MM.1S (cell line): ENCODE data around the gene TET1.
A peak's percentile ranks its signal among the peaks of the same experiment; 100 is the strongest.
"Not testable (repeated sequence)": the region's sequence is repeated elsewhere in the genome, so short reads cannot be mapped to it uniquely, and the experiment has no call there.

Experiments
- DNase-seq: peaks from one replicate; pipeline ENCODE4 v3.0.0-alpha.2; 2015
- H2AFZ ChIP-seq: fragments of 300-600 bp; sonication (generic); 2 replicates; pipeline ENCODE4 v1.6.0; 2016; ENCODE audit warnings: antibody characterized with exemption, low read length
- H3F3A ChIP-seq: fragments of 300-600 bp; sonication (generic); 2 replicates; pipeline ENCODE4 v1.6.1; 2016; ENCODE audit warnings: mild to moderate bottlenecking, antibody characterized with exemption, low read length, moderate library complexity, mixed read lengths; ENCODE audit not compliant: insufficient read depth
- H3K27ac ChIP-seq: fragments of 300-600 bp; sonication (generic); 2 replicates; pipeline ENCODE4 v1.5.1; 2016; ENCODE audit warnings: mild to moderate bottlenecking, low read length
- H3K27me3 ChIP-seq: fragments of 300-600 bp; sonication (generic); replicated peaks from 2 replicates; pipeline ENCODE4 v1.6.0; 2016; ENCODE audit warnings: low read length; ENCODE audit not compliant: insufficient read depth
- H3K36me3 ChIP-seq: fragments of 300-600 bp; sonication (generic); replicated peaks from 2 replicates; pipeline ENCODE4 v1.6.1; 2016; ENCODE audit warnings: mild to moderate bottlenecking, low read length, mixed read lengths; ENCODE audit not compliant: insufficient read depth
- H3K4me1 ChIP-seq: fragments of 300-600 bp; sonication (generic); 2 replicates; pipeline ENCODE4 v1.6.1; 2016; ENCODE audit warnings: low read length, mixed read lengths
- H3K4me2 ChIP-seq: fragments of 300-600 bp; sonication (generic); 2 replicates; pipeline ENCODE4 v1.6.0; 2016; ENCODE audit warnings: low read depth, low read length
- H3K4me3 ChIP-seq: fragments of 300-600 bp; sonication (generic); 2 replicates; pipeline ENCODE4 v1.5.1; 2016; ENCODE audit warnings: low read length, mixed read lengths
- H3K79me2 ChIP-seq: fragments of 300-600 bp; sonication (generic); 2 replicates; pipeline ENCODE4 v1.6.1; 2016; ENCODE audit warnings: mixed run types, low read length, mixed read lengths
- H3K9ac ChIP-seq: fragments of 300-600 bp; sonication (generic); 2 replicates; pipeline ENCODE4 v1.6.1; 2016; ENCODE audit warnings: low read length, mixed read lengths
- H3K9me2 ChIP-seq: fragments of 300-600 bp; sonication (generic); replicated peaks from 2 replicates; pipeline ENCODE4 v1.6.1; 2016; ENCODE audit warnings: mild to moderate bottlenecking, low read length, mixed read lengths; ENCODE audit not compliant: insufficient read depth
- H3K9me3 ChIP-seq: fragments of 300-600 bp; sonication (generic); replicated peaks from 2 replicates; pipeline ENCODE4 v1.6.1; 2016; ENCODE audit warnings: mild to moderate bottlenecking, low read length, mixed read lengths; ENCODE audit not compliant: insufficient read depth
- H4K20me1 ChIP-seq: fragments of 300-600 bp; sonication (generic); 2 replicates; pipeline ENCODE4 v1.6.1; 2016; ENCODE audit warnings: mild to moderate bottlenecking, low read length, moderate library complexity, mixed read lengths; ENCODE audit not compliant: insufficient read depth
- EZH2 ChIP-seq: fragments of 300-600 bp; sonication (generic); optimal IDR thresholded peaks from 2 replicates; pipeline ENCODE3; 2017; ENCODE audit warnings: low read depth, mild to moderate bottlenecking, antibody characterized with exemption, low read length, mixed read lengths
- EZH2phosphoT487 ChIP-seq: fragments of 300-600 bp; sonication (generic); IDR thresholded peaks from 2 replicates; pipeline ENCODE4 v1.6.1; 2018; ENCODE audit warnings: antibody characterized with exemption, low read length
- TF ChIP-seq, protein P1 (sequence below): fragments of 300-600 bp; sonication (generic); IDR thresholded peaks from 2 replicates; pipeline ENCODE4 v1.5.1; 2016; ENCODE audit warnings: antibody characterized with exemption, low read length, mixed read lengths

The TET1 gene

GRCh38 chr10:68628576-68629127 lies 68.5 kb downstream of the TET1 start:
- H3K9me2 ChIP-seq: no peaks in the 10 kb centered on the region
- peak overlapping the region; percentile 87 for H3K27ac ChIP-seq
- no peaks in the 10 kb centered on the region for H3K36me3 ChIP-seq
- H3K4me1 ChIP-seq: peaks cover 13% of the 10 kb centered on the region
- H3F3A ChIP-seq: peaks cover 42% of the 10 kb centered on the region
- no peak for TF ChIP-seq EZH2
- TF ChIP-seq EZH2phosphoT487: no peak
- TF ChIP-seq, protein P1, sequence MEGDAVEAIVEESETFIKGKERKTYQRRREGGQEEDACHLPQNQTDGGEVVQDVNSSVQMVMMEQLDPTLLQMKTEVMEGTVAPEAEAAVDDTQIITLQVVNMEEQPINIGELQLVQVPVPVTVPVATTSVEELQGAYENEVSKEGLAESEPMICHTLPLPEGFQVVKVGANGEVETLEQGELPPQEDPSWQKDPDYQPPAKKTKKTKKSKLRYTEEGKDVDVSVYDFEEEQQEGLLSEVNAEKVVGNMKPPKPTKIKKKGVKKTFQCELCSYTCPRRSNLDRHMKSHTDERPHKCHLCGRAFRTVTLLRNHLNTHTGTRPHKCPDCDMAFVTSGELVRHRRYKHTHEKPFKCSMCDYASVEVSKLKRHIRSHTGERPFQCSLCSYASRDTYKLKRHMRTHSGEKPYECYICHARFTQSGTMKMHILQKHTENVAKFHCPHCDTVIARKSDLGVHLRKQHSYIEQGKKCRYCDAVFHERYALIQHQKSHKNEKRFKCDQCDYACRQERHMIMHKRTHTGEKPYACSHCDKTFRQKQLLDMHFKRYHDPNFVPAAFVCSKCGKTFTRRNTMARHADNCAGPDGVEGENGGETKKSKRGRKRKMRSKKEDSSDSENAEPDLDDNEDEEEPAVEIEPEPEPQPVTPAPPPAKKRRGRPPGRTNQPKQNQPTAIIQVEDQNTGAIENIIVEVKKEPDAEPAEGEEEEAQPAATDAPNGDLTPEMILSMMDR: no peak
- H3K27me3 ChIP-seq: no peaks in the 10 kb centered on the region
- H3K79me2 ChIP-seq: peaks cover 35% of the 10 kb centered on the region
- no peaks in the 10 kb centered on the region for H4K20me1 ChIP-seq
- no peaks in the 10 kb centered on the region for H3K9me3 ChIP-seq
- peak overlapping the region; percentile 71 for H3K4me2 ChIP-seq
- DNase-seq: peak; percentile 96
- no peak overlapping the region for H2AFZ ChIP-seq
- H3K4me3 ChIP-seq: no peak overlapping the region; the same call in 1 of the 2 replicates
- peak overlapping the region; percentile 42; the same call in 1 of the 2 replicates for H3K9ac ChIP-seq

DNA sequence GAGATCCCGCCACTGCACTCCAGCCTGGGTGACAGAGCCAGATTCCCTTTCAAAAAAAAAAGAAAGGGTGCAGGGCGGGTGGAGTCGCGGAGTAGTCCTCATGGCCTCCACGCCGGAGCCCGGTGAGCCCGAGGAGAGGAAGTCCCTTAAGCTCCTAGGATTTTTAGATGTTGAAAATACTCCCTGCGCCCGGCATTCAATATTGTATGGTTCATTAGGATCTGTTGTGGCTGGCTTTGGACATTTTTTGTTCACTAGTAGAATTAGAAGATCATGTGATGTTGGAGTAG lies 72.1 kb downstream of the TET1 start:
- not testable (repeated sequence) for H3K4me2 ChIP-seq, H3K27ac ChIP-seq, H3K9me3 ChIP-seq, H3K9me2 ChIP-seq, H4K20me1 ChIP-seq, H3K36me3 ChIP-seq, H3K9ac ChIP-seq, DNase-seq, H3K4me1 ChIP-seq, H3K27me3 ChIP-seq, H2AFZ ChIP-seq, H3K4me3 ChIP-seq
- peaks cover 46% of the 10 kb centered on the region for H3K79me2 ChIP-seq
- peaks cover 20% of the 10 kb centered on the region for H3F3A ChIP-seq

DNA sequence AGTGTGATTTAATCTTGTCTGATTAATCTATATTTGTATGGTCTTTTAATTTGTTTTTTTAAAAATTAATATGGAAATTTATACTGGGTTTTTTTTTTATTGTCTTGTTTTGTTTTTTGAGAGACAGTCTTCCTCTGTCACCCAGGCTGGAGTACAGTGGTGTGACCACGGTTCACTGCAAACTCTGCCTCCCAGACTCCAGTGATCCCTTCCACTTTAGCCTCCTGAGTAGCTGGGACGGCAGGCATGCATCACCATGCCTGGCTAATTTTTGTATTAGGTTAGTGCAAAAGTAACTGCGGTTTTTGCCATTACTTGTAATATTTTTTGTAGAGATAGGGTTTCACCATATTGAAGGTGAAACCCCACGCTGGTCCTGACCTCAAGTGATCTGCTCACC lies 73.1 kb downstream of the TET1 start:
- Histone ChIP-seq H3K4me3 (no peak overlapping the region), H3K4me1 (peaks cover 2% of the 10 kb centered on the region), H3K9me3 (no peaks in the 10 kb centered on the region), H3K27ac (no peak overlapping the region), H3K36me3 (peaks cover 4% of the 10 kb centered on the region; the same call in 1 of the 2 replicates), H3K79me2 (peaks cover 55% of the 10 kb centered on the region), H3K4me2 (no peak overlapping the region), H3F3A (peaks cover 9% of the 10 kb centered on the region), H3K9me2 (no peaks in the 10 kb centered on the region), H2AFZ (no peak overlapping the region), H4K20me1 (no peaks in the 10 kb centered on the region), H3K9ac (no peak overlapping the region), H3K27me3 (no peaks in the 10 kb centered on the region)
- TF ChIP-seq EZH2phosphoT487 (no peak), EZH2 (no peak)
- TF ChIP-seq, protein P1: no peak
- DNase-seq: no peak

GRCh38 chr10:68633816-68634466 lies 73.8 kb downstream of the TET1 start:
- no peaks in the 10 kb centered on the region for H3K9me2 ChIP-seq
- H3K9ac ChIP-seq: no peak overlapping the region
- TF ChIP-seq EZH2 (no peak), EZH2phosphoT487 (no peak)
- TF ChIP-seq, protein P1: no peak
- peaks cover 56% of the 10 kb centered on the region for H3K79me2 ChIP-seq
- no peak overlapping the region for H2AFZ ChIP-seq
- no peak overlapping the region for H3K4me3 ChIP-seq
- H3K36me3 ChIP-seq: peaks cover 4% of the 10 kb centered on the region; the same call in 1 of the 2 replicates
- DNase-seq: no peak
- no peaks in the 10 kb centered on the region for H3K4me1 ChIP-seq
- no peaks in the 10 kb centered on the region for H4K20me1 ChIP-seq
- H3K4me2 ChIP-seq: no peak overlapping the region
- H3K27ac ChIP-seq: no peak overlapping the region
- peaks cover 3% of the 10 kb centered on the region for H3F3A ChIP-seq
- no peaks in the 10 kb centered on the region for H3K27me3 ChIP-seq
- H3K9me3 ChIP-seq: no peaks in the 10 kb centered on the region
